Measurements from ENCODE around the gene VAMP2.
A peak's percentile ranks its signal among the peaks of the same experiment; 100 is the strongest.

Gene VAMP2

GRCh38 chr17:8156246-8156992 lies 6.3 kb downstream of the VAMP2 start:
- no peak overlapping the region for H3K4me3 Mint-ChIP-seq
- H3K27ac Mint-ChIP-seq: no peak overlapping the region
- no peak for TF ChIP-seq CTCF (IDR thresholded peaks at IDR 0.05)
- peaks cover 23% of the 10 kb centered on the region for H3K4me1 Mint-ChIP-seq
- H3K9me3 Mint-ChIP-seq: no peaks in the 10 kb centered on the region
- H3K27me3 Mint-ChIP-seq (ENCODE audit: low read depth, poor library complexity): peaks cover 2% of the 10 kb centered on the region
- peak; percentile 99 for DNase-seq
- peaks cover 11% of the 10 kb centered on the region for H3K36me3 Mint-ChIP-seq (ENCODE audit: low read depth)

GRCh38 chr17:8155996-8156245 lies 6.8 kb downstream of the VAMP2 start:
- no peaks in the 10 kb centered on the region for H3K9me3 Mint-ChIP-seq
- peaks cover 2% of the 10 kb centered on the region for H3K27me3 Mint-ChIP-seq (ENCODE audit: low read depth, poor library complexity)
- H3K27ac Mint-ChIP-seq: no peak overlapping the region
- DNase-seq: peak; percentile 49
- peaks cover 11% of the 10 kb centered on the region for H3K36me3 Mint-ChIP-seq (ENCODE audit: low read depth)
- no peak overlapping the region for H3K4me3 Mint-ChIP-seq
- TF ChIP-seq CTCF (IDR thresholded peaks at IDR 0.05): no peak
- H3K4me1 Mint-ChIP-seq: peaks cover 19% of the 10 kb centered on the region

- no peak overlapping the region for H3K27ac Mint-ChIP-seq
- peaks cover 18% of the 10 kb centered on the region for H3K4me1 Mint-ChIP-seq
- no peaks in the 10 kb centered on the region for H3K9me3 Mint-ChIP-seq
- H3K4me3 Mint-ChIP-seq: no peak overlapping the region
- peaks cover 2% of the 10 kb centered on the region for H3K27me3 Mint-ChIP-seq (ENCODE audit: low read depth, poor library complexity)
- DNase-seq: no peak
- TF ChIP-seq CTCF (IDR thresholded peaks at IDR 0.05): no peak
- peaks cover 10% of the 10 kb centered on the region for H3K36me3 Mint-ChIP-seq (ENCODE audit: low read depth)
Observed at GRCh38 chr17:8155231-8155995, 7.3 kb downstream of the VAMP2 start.

GRCh38 chr17:8154608-8155155 lies 8.1 kb downstream of the VAMP2 start:
- Mint-ChIP-seq H3K9me3 (no peaks in the 10 kb centered on the region), H3K4me1 (peaks cover 12% of the 10 kb centered on the region), H3K27me3 (ENCODE audit: low read depth, poor library complexity) (peaks cover 2% of the 10 kb centered on the region), H3K36me3 (ENCODE audit: low read depth) (peaks cover 3% of the 10 kb centered on the region), H3K4me3 (no peak overlapping the region), H3K27ac (peak overlapping the region; percentile 40)
- TF ChIP-seq CTCF (IDR thresholded peaks at IDR 0.05): no peak
- DNase-seq: no peak

GRCh38 chr17:8153957-8154607 lies 8.7 kb downstream of the VAMP2 start:
- H3K9me3 Mint-ChIP-seq: no peaks in the 10 kb centered on the region
- H3K27ac Mint-ChIP-seq: peak overlapping the region; percentile 99
- TF ChIP-seq CTCF (IDR thresholded peaks at IDR 0.05): no peak
- peaks cover 2% of the 10 kb centered on the region for H3K27me3 Mint-ChIP-seq (ENCODE audit: low read depth, poor library complexity)
- H3K4me3 Mint-ChIP-seq: no peak overlapping the region
- peaks cover 4% of the 10 kb centered on the region for H3K36me3 Mint-ChIP-seq (ENCODE audit: low read depth)
- peak; percentile 98 for DNase-seq
- H3K4me1 Mint-ChIP-seq: peaks cover 12% of the 10 kb centered on the region
